NB4 (cell line): Measurements from ENCODE around the gene RCOR1.

Source experiments
- DNase-seq: peaks from one replicate; pipeline ENCODE4 v3.0.0; 2010; ENCODE audit warnings: low read depth
- H3K4me3 ChIP-seq: one replicate; pipeline ENCODE4 v1.5.1; 2011; ENCODE audit warnings: mild to moderate bottlenecking, low read depth, low read length, moderate library complexity
- MAX ChIP-seq: IDR thresholded peaks from 2 replicates; pipeline ENCODE4 v1.6.1; 2011; ENCODE audit warnings: low read depth, low read length
- MYC ChIP-seq: IDR thresholded peaks from 2 replicates; pipeline ENCODE4 v1.6.1; 2011; ENCODE audit warnings: low read depth, low read length
- POLR2A ChIP-seq: IDR thresholded peaks from 2 replicates; pipeline ENCODE4 v1.6.1; 2011; ENCODE audit warnings: mild to moderate bottlenecking; ENCODE audit not compliant: insufficient read length; ENCODE audit errors: extremely low read depth
- TF ChIP-seq, protein P1 (sequence below): IDR thresholded peaks from one replicate; pipeline ENCODE4 v1.5.1; 2012; ENCODE audit warnings: low read depth, low read length

RCOR1 gene

GRCh38 chr14:102686196-102686801 lies 93.8 kb downstream of the RCOR1 start:
- DNase-seq: no peak
- H3K4me3 ChIP-seq: no peak overlapping the region
- TF ChIP-seq, protein P1, sequence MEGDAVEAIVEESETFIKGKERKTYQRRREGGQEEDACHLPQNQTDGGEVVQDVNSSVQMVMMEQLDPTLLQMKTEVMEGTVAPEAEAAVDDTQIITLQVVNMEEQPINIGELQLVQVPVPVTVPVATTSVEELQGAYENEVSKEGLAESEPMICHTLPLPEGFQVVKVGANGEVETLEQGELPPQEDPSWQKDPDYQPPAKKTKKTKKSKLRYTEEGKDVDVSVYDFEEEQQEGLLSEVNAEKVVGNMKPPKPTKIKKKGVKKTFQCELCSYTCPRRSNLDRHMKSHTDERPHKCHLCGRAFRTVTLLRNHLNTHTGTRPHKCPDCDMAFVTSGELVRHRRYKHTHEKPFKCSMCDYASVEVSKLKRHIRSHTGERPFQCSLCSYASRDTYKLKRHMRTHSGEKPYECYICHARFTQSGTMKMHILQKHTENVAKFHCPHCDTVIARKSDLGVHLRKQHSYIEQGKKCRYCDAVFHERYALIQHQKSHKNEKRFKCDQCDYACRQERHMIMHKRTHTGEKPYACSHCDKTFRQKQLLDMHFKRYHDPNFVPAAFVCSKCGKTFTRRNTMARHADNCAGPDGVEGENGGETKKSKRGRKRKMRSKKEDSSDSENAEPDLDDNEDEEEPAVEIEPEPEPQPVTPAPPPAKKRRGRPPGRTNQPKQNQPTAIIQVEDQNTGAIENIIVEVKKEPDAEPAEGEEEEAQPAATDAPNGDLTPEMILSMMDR: no peak
- TF ChIP-seq POLR2A: no peak
- no peak for TF ChIP-seq MAX
- no peak for TF ChIP-seq MYC

GRCh38 chr14:102688290-102688689 lies 95.8 kb downstream of the RCOR1 start:
- TF ChIP-seq POLR2A (no peak), MAX (no peak), MYC (no peak)
- TF ChIP-seq, protein P1: no peak
- peak; percentile 71 for DNase-seq
- H3K4me3 ChIP-seq: no peak overlapping the region

DNA sequence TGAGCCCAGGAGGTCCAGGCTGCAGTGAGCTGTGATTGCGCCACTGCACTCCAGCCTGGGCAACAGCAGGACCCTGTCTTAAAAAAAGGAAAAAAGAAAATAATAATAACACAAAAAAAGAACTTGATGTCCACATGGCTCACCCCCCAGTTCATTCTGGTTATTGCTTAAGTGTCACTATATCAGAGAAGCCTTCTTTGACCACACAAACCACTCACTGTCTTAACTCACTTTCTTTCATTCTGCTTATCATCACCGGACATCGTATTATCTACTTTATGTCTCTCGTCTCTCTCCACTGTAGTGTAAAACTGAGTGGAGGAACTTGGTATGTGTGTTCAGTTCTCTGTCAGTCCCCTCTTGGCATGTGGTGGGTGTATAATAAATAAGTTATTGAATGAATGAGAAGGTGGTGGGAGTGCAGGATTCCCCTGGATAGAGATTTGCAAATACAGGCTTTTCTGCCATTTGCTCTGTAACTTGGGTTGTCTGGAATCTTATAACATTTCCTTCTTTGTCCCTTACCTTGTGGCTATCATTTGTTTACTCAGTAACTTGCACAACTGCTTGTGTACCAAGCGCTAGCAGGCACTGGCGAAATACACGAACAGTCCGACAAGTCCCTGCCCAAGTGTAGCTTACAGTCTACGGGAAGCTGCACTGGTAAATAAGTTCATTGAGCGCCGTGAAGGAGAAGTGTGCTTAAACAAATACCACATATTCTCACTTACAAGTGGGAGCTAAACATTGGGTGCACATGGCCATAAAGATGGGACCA lies 98.2 kb downstream of the RCOR1 start:
- H3K4me3 ChIP-seq: no peak overlapping the region
- TF ChIP-seq POLR2A: no peak
- TF ChIP-seq MAX: 0 out of 2 replicates have a peak, but pooled peaks have one; percentile 10
- peak; percentile 27 for TF ChIP-seq MYC
- peak; percentile 52 for DNase-seq

DNA sequence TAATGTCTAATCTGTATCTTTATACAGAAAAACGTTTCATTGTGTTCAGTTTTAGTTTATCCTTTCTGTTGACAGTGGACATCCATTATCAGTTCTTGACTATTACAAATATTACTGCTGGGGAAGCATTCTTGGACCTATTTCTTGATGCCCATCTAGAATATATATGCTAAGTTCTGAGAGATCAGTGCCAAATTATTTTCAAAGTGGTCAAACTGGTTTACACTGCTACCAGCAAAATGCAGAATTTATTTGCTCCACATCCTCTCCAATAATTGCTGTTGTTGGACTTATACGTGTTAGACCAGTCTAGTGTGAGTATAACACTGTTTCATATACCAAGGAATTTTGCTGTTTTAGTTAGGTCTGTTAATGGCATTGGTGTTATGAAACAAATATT lies 99.3 kb downstream of the RCOR1 start:
- no peak overlapping the region for H3K4me3 ChIP-seq
- no peak for TF ChIP-seq MYC
- TF ChIP-seq, protein P1: no peak
- TF ChIP-seq POLR2A: no peak
- no peak for TF ChIP-seq MAX
- DNase-seq: no peak

- DNase-seq: no peak
- H3K4me3 ChIP-seq: no peak overlapping the region
- TF ChIP-seq, protein P1: no peak
- TF ChIP-seq POLR2A: no peak
- TF ChIP-seq MYC: no peak
- TF ChIP-seq MAX: no peak
Measured at GRCh38 chr14:102692334-102692733, 99.9 kb downstream of the RCOR1 start.
